Chondrocyte (in vitro differentiated cells): ENCODE data around the gene TENT5C. TPM values are rescaled to one million over a fixed set of nuclear protein-coding genes. Genes with fewer than 3 reads are reported as not detected.

ENCODE experiments used
- DNase-seq: peaks from one replicate; pipeline ENCODE4 v3.0.0; 2021; ENCODE audit warnings: mixed read lengths, low spot score
- H3K27ac Mint-ChIP-seq: one replicate; pipeline ENCODE4 v1.8.0; 2021; ENCODE audit warnings: mild to moderate bottlenecking, moderate library complexity, mixed read lengths; ENCODE audit not compliant: unreplicated experiment
- H3K27me3 Mint-ChIP-seq: 2 replicates; pipeline ENCODE4 v1.8.0; 2021; ENCODE audit warnings: low read depth, mixed read lengths
- H3K36me3 Mint-ChIP-seq: 2 replicates; pipeline ENCODE4 v1.8.0; 2021; ENCODE audit warnings: low read depth, mixed read lengths
- H3K4me1 Mint-ChIP-seq: 2 replicates; pipeline ENCODE4 v1.8.0; 2021; ENCODE audit warnings: low read depth, mild to moderate bottlenecking, mixed read lengths
- H3K4me3 Mint-ChIP-seq: one replicate; pipeline ENCODE4 v1.8.0; 2021; ENCODE audit warnings: mild to moderate bottlenecking, moderate library complexity, mixed read lengths; ENCODE audit not compliant: unreplicated experiment
- H3K9me3 Mint-ChIP-seq: 2 replicates; pipeline ENCODE4 v1.8.0; 2021; ENCODE audit warnings: low read depth, mixed read lengths
- total RNA-seq: library from RNA; stranded (reverse); gene quantifications from 3 replicates; pipeline ENCODE4 v1.2.1, GENCODE V29; 2021
- TF ChIP-seq, protein P1 (sequence below): fragments of 200-600 bp; sonication (generic); IDR thresholded peaks from 2 replicates; pipeline ENCODE4 v1.5.0; 2021; ENCODE audit warnings: antibody characterized with exemption, mild to moderate bottlenecking, moderate library complexity

TENT5C gene
- total RNA-seq, 1 donor from 2014 or later = 0.20 TPM

DNA sequence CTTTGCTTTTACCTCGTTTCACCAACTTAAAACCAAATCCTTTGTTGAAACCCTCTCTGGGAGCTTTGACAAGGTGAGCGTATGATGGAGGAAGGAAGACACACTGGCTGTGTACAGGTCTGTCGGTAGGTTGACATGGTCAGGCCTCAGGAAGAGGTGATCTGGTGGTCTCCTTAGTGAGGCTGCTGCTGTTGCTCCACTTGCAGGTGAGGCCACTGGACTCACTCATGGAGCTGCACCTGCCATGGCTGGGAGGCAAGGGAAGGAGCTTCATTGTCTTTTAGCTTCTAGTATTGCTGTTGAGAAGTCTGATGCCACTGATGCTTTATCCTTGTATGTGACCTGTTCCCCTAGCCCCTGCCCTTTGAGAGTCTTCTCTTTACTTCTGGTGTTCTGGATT is 35.7 kb downstream of the TENT5C start:
- H3K4me3 Mint-ChIP-seq = no peak overlapping the region
- TF ChIP-seq, protein P1, sequence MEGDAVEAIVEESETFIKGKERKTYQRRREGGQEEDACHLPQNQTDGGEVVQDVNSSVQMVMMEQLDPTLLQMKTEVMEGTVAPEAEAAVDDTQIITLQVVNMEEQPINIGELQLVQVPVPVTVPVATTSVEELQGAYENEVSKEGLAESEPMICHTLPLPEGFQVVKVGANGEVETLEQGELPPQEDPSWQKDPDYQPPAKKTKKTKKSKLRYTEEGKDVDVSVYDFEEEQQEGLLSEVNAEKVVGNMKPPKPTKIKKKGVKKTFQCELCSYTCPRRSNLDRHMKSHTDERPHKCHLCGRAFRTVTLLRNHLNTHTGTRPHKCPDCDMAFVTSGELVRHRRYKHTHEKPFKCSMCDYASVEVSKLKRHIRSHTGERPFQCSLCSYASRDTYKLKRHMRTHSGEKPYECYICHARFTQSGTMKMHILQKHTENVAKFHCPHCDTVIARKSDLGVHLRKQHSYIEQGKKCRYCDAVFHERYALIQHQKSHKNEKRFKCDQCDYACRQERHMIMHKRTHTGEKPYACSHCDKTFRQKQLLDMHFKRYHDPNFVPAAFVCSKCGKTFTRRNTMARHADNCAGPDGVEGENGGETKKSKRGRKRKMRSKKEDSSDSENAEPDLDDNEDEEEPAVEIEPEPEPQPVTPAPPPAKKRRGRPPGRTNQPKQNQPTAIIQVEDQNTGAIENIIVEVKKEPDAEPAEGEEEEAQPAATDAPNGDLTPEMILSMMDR = no peak
- no peaks in the 10 kb centered on the region for H3K4me1 Mint-ChIP-seq
- H3K27me3 Mint-ChIP-seq = peaks cover 8% of the 10 kb centered on the region
- no peak for DNase-seq
- no peak overlapping the region for H3K27ac Mint-ChIP-seq
- H3K36me3 Mint-ChIP-seq = no peaks in the 10 kb centered on the region
- H3K9me3 Mint-ChIP-seq = no peaks in the 10 kb centered on the region

DNA sequence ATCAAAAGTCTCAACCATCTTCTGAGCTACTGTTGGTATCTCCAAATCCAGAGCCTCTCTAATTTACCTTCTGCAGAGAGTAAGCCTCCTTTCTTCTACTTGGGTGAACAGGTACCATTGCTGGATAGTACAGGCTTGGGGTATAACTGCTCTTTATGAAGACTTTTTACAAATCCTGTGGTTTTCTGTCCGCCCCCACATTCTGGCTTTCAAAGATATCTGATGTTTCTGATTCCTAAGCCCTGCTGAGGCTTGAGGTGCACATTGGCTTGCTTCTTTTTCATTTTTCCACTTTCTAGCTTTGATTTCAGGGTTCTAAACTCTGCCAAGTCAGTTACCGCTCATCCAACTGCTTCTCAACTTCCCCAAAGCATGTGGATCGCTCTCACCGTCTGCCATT is 37.1 kb downstream of the TENT5C start:
- no peaks in the 10 kb centered on the region for H3K36me3 Mint-ChIP-seq
- TF ChIP-seq, protein P1 = no peak
- no peak for DNase-seq
- H3K27me3 Mint-ChIP-seq = peaks cover 8% of the 10 kb centered on the region
- no peak overlapping the region for H3K4me3 Mint-ChIP-seq
- no peaks in the 10 kb centered on the region for H3K4me1 Mint-ChIP-seq
- H3K27ac Mint-ChIP-seq = no peak overlapping the region
- no peaks in the 10 kb centered on the region for H3K9me3 Mint-ChIP-seq

DNA sequence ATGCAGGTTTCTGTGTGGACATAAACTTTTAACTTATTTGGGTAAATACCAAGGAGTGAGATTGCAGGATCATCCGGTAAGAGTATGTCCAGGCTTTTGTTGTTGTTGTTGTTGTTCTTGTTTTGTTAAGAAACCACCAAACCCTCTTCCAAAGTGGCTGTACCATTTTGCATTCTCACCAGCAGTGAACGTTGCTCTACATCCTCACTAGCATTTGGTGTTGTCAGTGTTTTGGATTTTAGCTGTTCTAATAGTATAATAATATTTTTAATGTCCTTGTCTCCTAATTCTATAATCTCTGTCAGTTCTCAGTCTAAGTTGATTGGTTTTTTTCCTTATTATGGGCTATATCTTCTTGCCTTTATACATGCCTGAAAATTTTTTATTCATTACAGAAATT is 37.8 kb downstream of the TENT5C start:
- DNase-seq = no peak
- TF ChIP-seq, protein P1 = no peak
- Mint-ChIP-seq H3K27me3 (peaks cover 6% of the 10 kb centered on the region), H3K27ac (no peak overlapping the region), H3K4me3 (no peak overlapping the region), H3K4me1 (no peaks in the 10 kb centered on the region), H3K36me3 (no peaks in the 10 kb centered on the region), H3K9me3 (no peaks in the 10 kb centered on the region)

- TF ChIP-seq, protein P1 = no peak
- no peaks in the 10 kb centered on the region for H3K4me1 Mint-ChIP-seq
- DNase-seq = no peak
- no peaks in the 10 kb centered on the region for H3K36me3 Mint-ChIP-seq
- no peak overlapping the region for H3K4me3 Mint-ChIP-seq
- H3K27me3 Mint-ChIP-seq = peaks cover 3% of the 10 kb centered on the region
- no peaks in the 10 kb centered on the region for H3K9me3 Mint-ChIP-seq
- H3K27ac Mint-ChIP-seq = no peak overlapping the region
Observed at GRCh38 chr1:117644696-117645311, 39.0 kb downstream of the TENT5C start.

- DNase-seq = no peak
- H3K27me3 Mint-ChIP-seq = peaks cover 3% of the 10 kb centered on the region
- H3K4me3 Mint-ChIP-seq = no peak overlapping the region
- no peaks in the 10 kb centered on the region for H3K9me3 Mint-ChIP-seq
- TF ChIP-seq, protein P1 = no peak
- H3K27ac Mint-ChIP-seq = no peak overlapping the region
- H3K4me1 Mint-ChIP-seq = no peaks in the 10 kb centered on the region
- no peaks in the 10 kb centered on the region for H3K36me3 Mint-ChIP-seq
Observed at GRCh38 chr1:117645343-117645742, 39.5 kb downstream of the TENT5C start.
